Liver (tissue), 3 donors: Measurements from ENCODE around the gene TM4SF18.

Experiments used
- CTCF ChIP-seq: fragments of 150-350 bp; IDR thresholded peaks from 2 replicates; pipeline ENCODE4 v1.5.1; 2017; ENCODE audit warnings: improper control_type of control experiment, low read depth, low read length; ENCODE audit not compliant: missing input control
- JUND ChIP-seq, 2 donors: IDR thresholded peaks; 2 replicates each; pipeline ENCODE4 v1.6.1; 2016; ENCODE audit warnings: antibody characterized with exemption in 2 of 2
- RAD21 ChIP-seq, 2 donors: IDR thresholded peaks; 2 replicates each; pipeline ENCODE4 v1.6.1; 2016; ENCODE audit warnings: antibody characterized with exemption in 2 of 2, mild to moderate bottlenecking in 2 of 2
- SP1 ChIP-seq: IDR thresholded peaks from 2 replicates; pipeline ENCODE4 v1.6.1; 2018; ENCODE audit warnings: antibody characterized with exemption, mild to moderate bottlenecking
- TAF1 ChIP-seq: conservative IDR thresholded peaks from 2 replicates; pipeline ENCODE4 v1.6.1; 2016; ENCODE audit warnings: antibody characterized with exemption, mild to moderate bottlenecking
- TF ChIP-seq, protein P1 (sequence below): IDR thresholded peaks from 2 replicates; pipeline ENCODE4 v1.6.1; 2016; ENCODE audit warnings: antibody characterized with exemption
- donor health status: healthy.
- donor health status: healthy.

- TF ChIP-seq CTCF (no peak), JUND (IDR thresholded peaks at IDR 0.05) (no peak), RAD21 (IDR thresholded peaks at IDR 0.05) (no peak), TAF1 (no peak), SP1 (no peak)
- TF ChIP-seq, protein P1, sequence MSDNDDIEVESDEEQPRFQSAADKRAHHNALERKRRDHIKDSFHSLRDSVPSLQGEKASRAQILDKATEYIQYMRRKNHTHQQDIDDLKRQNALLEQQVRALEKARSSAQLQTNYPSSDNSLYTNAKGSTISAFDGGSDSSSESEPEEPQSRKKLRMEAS: no peak
Measured at GRCh38 chr3:149366031-149366430, 32.6 kb upstream of the TM4SF18 start.
